Activated T-helper 17 cell treated with anti-CD3 and anti-CD28 coated beads, Interleukin-2, amount 50 U/mL, for 72 hours (primary cell): ENCODE data around the gene CSNK1A1. TPM values are rescaled to one million over a fixed set of nuclear protein-coding genes. Genes with fewer than 3 reads are reported as not detected.
"Not testable (repeated sequence)": the region's sequence is repeated elsewhere in the genome, so short reads cannot be mapped to it uniquely, and the experiment has no call there.

Source experiments
- ATAC-seq: fragments of 150-1000 bp; cut with Tn5 transposase; replicated peaks from 2 replicates; pipeline ENCODE4 v1.10.0; 2021; ENCODE audit warnings: mild to moderate bottlenecking, moderate library complexity
- H3K27ac Mint-ChIP-seq: one replicate; pipeline ENCODE4 v1.8.0; 2022; ENCODE audit warnings: mixed read lengths
- H3K27me3 Mint-ChIP-seq: one replicate; pipeline ENCODE4 v1.8.0; 2022; ENCODE audit warnings: mixed read lengths
- H3K36me3 Mint-ChIP-seq: one replicate; pipeline ENCODE4 v1.8.0; 2022; ENCODE audit warnings: low read depth, mild to moderate bottlenecking, mixed read lengths
- H3K4me1 Mint-ChIP-seq: one replicate; pipeline ENCODE4 v1.8.0; 2022; ENCODE audit warnings: mixed read lengths
- H3K4me3 Mint-ChIP-seq: one replicate; pipeline ENCODE4 v1.8.0; 2022; ENCODE audit warnings: mild to moderate bottlenecking, mixed read lengths
- H3K9me3 Mint-ChIP-seq: one replicate; pipeline ENCODE4 v1.8.0; 2022; ENCODE audit warnings: mixed read lengths
- total RNA-seq, 2 donors: library from RNA; stranded (reverse); gene quantifications; one replicate each; pipeline ENCODE4 v1.2.3, GENCODE V29; 2022

Gene CSNK1A1
- total RNA-seq, 2 donors from 2014 or later: 167 to 175 TPM

GRCh38 chr5:149478761-149479160, 72.5 kb downstream of the CSNK1A1 start:
- H3K36me3 Mint-ChIP-seq: no peaks in the 10 kb centered on the region
- H3K4me1 Mint-ChIP-seq: no peaks in the 10 kb centered on the region
- H3K27ac Mint-ChIP-seq: no peak overlapping the region
- H3K27me3 Mint-ChIP-seq: peaks cover 6% of the 10 kb centered on the region
- H3K9me3 Mint-ChIP-seq: no peaks in the 10 kb centered on the region
- no peak for ATAC-seq
- no peak overlapping the region for H3K4me3 Mint-ChIP-seq

- H3K27me3 Mint-ChIP-seq: no peaks in the 10 kb centered on the region
- H3K27ac Mint-ChIP-seq: no peak overlapping the region
- no peaks in the 10 kb centered on the region for H3K4me1 Mint-ChIP-seq
- ATAC-seq: no peak
- H3K9me3 Mint-ChIP-seq: no peaks in the 10 kb centered on the region
- H3K36me3 Mint-ChIP-seq: no peaks in the 10 kb centered on the region
- no peak overlapping the region for H3K4me3 Mint-ChIP-seq
Measured at GRCh38 chr5:149475777-149476176, 75.5 kb downstream of the CSNK1A1 start.

DNA sequence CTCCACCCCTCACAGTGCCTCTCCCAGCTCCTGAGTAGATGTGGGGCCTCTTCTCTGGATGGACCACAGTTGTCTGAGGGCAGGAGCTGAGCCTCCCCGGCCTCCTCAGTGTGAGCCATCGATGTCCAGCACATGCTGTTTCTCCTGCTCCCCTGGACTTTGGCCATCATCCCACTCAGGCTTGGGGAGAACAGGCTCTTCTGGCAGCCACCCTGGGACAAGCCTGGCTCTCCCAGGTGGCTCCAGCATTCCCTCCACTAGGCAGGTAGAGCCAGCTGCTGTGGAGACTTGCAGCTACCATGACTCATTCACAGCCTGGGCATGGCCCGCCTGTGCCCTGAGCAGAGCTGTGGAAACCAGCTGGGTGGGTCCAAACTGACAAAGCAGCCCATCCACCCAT, 77.0 kb downstream of the CSNK1A1 start:
- no peaks in the 10 kb centered on the region for H3K9me3 Mint-ChIP-seq
- no peak overlapping the region for H3K4me3 Mint-ChIP-seq
- no peaks in the 10 kb centered on the region for H3K27me3 Mint-ChIP-seq
- H3K4me1 Mint-ChIP-seq: no peaks in the 10 kb centered on the region
- no peaks in the 10 kb centered on the region for H3K36me3 Mint-ChIP-seq
- H3K27ac Mint-ChIP-seq: no peak overlapping the region
- ATAC-seq: no peak

DNA sequence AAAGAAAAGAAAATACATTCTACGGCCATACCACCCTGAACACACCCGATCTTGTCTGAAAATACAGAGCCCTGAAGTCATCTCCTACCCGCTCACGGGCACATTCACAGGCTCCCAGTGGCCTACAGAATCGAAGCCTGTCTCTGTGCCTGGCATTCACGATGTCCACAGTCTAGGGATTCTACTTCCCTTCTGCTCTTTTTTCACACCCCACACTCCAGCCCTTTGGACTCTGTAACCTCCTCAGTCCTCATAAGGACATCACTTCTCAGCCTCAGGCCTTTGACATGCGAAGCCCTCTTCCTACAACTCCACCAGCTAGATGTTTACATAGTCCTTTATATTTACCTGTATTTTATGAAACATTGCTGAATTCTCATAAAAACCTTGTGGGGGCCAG, 77.8 kb downstream of the CSNK1A1 start:
- Mint-ChIP-seq H3K27me3 (no peaks in the 10 kb centered on the region), H3K36me3 (no peaks in the 10 kb centered on the region), H3K27ac (no peak overlapping the region), H3K4me3 (no peak overlapping the region), H3K4me1 (no peaks in the 10 kb centered on the region), H3K9me3 (no peaks in the 10 kb centered on the region)
- ATAC-seq: no peak

- no peak overlapping the region for H3K4me3 Mint-ChIP-seq
- ATAC-seq: no peak
- H3K9me3 Mint-ChIP-seq: no peaks in the 10 kb centered on the region
- no peak overlapping the region for H3K27ac Mint-ChIP-seq
- H3K4me1 Mint-ChIP-seq: no peaks in the 10 kb centered on the region
- no peaks in the 10 kb centered on the region for H3K36me3 Mint-ChIP-seq
- peaks cover 4% of the 10 kb centered on the region for H3K27me3 Mint-ChIP-seq
Measured at GRCh38 chr5:149472399-149472798, 78.8 kb downstream of the CSNK1A1 start.

DNA sequence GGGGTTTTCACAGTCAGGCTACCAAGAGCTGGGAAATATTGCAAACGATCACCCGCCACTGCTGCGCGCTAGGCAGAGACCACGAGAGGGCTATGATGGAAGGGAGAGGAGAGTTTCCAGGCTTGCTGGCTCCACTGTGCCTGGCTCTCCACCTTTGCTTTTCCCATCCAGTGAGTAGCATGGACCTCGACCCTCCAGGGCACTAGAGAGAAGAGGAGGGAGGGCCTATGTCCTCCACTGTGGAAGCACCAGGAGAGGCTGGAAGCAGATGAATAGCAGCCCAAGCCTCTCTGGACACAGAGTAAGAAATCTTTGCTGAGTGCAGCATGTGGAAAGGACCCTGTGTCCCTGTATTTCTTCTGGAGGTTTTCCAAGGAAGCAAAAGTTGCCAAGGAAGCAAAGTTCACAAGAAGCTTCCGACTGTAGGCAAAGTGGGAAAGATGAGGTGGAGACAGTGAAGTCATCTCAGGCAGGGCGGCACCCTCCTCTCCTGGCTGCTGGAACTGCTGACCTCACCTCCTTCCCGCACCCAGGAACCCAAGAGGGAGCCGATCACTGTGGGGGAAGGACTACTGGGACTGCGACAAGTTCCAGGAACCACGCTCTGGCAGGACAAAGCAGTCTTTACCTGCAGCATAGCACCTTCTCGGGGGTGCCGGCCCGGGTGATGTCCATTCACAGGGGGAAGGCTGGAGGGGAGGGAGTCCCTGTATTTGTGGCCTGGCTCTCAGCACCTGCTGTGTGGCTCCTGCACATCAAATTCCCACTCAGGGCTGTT, 79.6 kb downstream of the CSNK1A1 start:
- H3K4me1 Mint-ChIP-seq: no peaks in the 10 kb centered on the region
- H3K36me3 Mint-ChIP-seq: no peaks in the 10 kb centered on the region
- no peak overlapping the region for H3K27ac Mint-ChIP-seq
- ATAC-seq: no peak
- no peak overlapping the region for H3K4me3 Mint-ChIP-seq
- H3K9me3 Mint-ChIP-seq: no peaks in the 10 kb centered on the region
- H3K27me3 Mint-ChIP-seq: peaks cover 8% of the 10 kb centered on the region

GRCh38 chr5:149470942-149471341, 80.3 kb downstream of the CSNK1A1 start:
- Mint-ChIP-seq H3K27ac (no peak overlapping the region), H3K9me3 (no peaks in the 10 kb centered on the region), H3K27me3 (peaks cover 8% of the 10 kb centered on the region), H3K4me1 (no peaks in the 10 kb centered on the region), H3K4me3 (no peak overlapping the region), H3K36me3 (no peaks in the 10 kb centered on the region)
- ATAC-seq: no peak

DNA sequence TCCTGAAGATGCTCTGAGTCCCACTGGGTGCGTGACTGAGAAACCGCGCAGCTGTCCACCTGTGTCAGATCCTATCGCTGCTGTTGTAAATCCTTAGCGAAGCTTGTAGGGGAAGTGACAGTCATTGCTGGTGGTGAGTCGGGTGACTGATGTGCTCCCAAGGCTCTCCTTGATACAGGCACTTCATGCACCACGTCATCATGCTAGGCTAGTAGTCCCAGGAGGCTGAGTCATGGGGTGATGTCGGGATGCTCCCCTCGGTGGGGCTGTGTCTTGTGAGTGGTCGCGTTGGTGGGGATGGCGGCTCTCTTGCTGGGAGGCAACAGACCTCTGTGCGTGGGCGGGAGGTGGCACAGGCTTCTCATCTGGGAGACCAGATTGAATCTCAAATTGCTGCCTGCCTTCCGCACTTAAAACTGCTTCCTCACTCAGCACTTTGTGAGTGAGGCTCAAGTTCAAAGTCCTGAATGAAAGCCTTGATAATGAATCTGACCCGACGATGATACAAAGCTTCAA, 84.7 kb downstream of the CSNK1A1 start:
- H3K27ac Mint-ChIP-seq: no peak overlapping the region
- ATAC-seq: peak; percentile 32
- H3K9me3 Mint-ChIP-seq: no peaks in the 10 kb centered on the region
- no peaks in the 10 kb centered on the region for H3K4me1 Mint-ChIP-seq
- H3K27me3 Mint-ChIP-seq: peaks cover 8% of the 10 kb centered on the region
- H3K4me3 Mint-ChIP-seq: no peak overlapping the region
- H3K36me3 Mint-ChIP-seq: no peaks in the 10 kb centered on the region

GRCh38 chr5:149464796-149465489, 86.3 kb downstream of the CSNK1A1 start:
- no peaks in the 10 kb centered on the region for H3K9me3 Mint-ChIP-seq
- no peak overlapping the region for H3K4me3 Mint-ChIP-seq
- peaks cover 8% of the 10 kb centered on the region for H3K27me3 Mint-ChIP-seq
- H3K36me3 Mint-ChIP-seq: no peaks in the 10 kb centered on the region
- ATAC-seq: no peak
- no peaks in the 10 kb centered on the region for H3K4me1 Mint-ChIP-seq
- no peak overlapping the region for H3K27ac Mint-ChIP-seq

DNA sequence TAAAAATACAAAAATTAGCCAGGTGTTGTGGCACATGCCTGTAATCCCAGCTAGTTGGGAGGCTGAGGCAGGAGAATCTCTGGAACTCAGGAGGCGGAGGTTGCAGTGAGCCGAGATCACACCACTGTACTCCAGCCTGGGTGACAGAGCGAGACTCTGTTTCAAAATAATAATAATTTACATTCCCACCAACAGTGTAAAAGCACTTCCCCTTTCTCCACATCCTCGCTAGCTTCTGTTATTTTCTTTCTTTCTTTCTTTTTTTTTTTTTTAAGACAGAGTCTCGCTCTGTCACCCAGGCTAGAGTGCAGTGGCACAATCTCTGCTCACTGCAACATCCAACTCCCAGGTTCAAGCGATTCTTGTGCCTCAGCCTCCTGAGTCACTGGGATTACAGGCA, 89.3 kb downstream of the CSNK1A1 start:
- not testable (repeated sequence) for H3K27me3 Mint-ChIP-seq, ATAC-seq, H3K9me3 Mint-ChIP-seq, H3K27ac Mint-ChIP-seq, H3K36me3 Mint-ChIP-seq, H3K4me1 Mint-ChIP-seq, H3K4me3 Mint-ChIP-seq

DNA sequence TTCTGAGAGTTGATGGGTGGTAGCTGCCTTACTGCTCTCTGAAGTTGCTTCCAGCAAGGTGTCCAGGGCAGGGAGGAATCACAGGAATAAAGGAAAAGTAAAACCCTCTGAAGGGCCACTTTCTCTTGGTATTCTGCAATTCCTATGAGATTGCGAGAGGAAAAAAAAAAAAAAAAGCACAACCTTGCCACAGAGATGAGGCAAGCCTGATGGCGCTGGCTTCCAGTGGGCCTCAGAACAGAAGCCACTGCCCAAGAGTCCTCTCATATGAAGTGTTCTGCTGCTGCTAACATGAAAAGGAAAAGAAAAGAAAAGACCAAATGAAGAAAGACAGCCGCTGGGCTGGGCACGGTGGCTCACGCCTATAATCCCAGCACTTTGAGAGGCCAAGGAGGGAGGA, 91.3 kb downstream of the CSNK1A1 start:
- no peak overlapping the region for H3K4me3 Mint-ChIP-seq
- no peaks in the 10 kb centered on the region for H3K9me3 Mint-ChIP-seq
- no peaks in the 10 kb centered on the region for H3K27me3 Mint-ChIP-seq
- no peaks in the 10 kb centered on the region for H3K4me1 Mint-ChIP-seq
- H3K36me3 Mint-ChIP-seq: no peaks in the 10 kb centered on the region
- ATAC-seq: no peak
- no peak overlapping the region for H3K27ac Mint-ChIP-seq

DNA sequence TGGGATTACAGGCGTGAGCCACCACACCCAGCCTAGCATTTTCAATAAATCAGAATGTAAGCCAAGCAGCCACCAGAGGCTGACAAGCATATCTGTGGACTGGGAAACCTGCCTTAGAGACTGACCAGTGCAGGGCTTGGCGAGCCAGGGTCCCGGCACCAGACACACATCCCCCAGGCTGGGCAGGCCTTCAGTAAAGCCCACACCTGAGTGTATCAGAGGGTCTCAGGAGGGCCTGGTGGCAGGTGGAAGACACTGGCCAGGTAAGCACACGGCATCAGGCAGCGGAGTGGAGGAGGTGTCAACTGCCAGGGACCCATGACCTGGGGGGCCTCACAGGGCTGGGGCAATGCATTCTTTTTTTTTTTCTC, 93.9 kb downstream of the CSNK1A1 start:
- no peak for ATAC-seq
- no peak overlapping the region for H3K4me3 Mint-ChIP-seq
- H3K27ac Mint-ChIP-seq: peak overlapping the region; percentile 20
- no peaks in the 10 kb centered on the region for H3K9me3 Mint-ChIP-seq
- no peaks in the 10 kb centered on the region for H3K27me3 Mint-ChIP-seq
- H3K4me1 Mint-ChIP-seq: no peaks in the 10 kb centered on the region
- H3K36me3 Mint-ChIP-seq: no peaks in the 10 kb centered on the region

DNA sequence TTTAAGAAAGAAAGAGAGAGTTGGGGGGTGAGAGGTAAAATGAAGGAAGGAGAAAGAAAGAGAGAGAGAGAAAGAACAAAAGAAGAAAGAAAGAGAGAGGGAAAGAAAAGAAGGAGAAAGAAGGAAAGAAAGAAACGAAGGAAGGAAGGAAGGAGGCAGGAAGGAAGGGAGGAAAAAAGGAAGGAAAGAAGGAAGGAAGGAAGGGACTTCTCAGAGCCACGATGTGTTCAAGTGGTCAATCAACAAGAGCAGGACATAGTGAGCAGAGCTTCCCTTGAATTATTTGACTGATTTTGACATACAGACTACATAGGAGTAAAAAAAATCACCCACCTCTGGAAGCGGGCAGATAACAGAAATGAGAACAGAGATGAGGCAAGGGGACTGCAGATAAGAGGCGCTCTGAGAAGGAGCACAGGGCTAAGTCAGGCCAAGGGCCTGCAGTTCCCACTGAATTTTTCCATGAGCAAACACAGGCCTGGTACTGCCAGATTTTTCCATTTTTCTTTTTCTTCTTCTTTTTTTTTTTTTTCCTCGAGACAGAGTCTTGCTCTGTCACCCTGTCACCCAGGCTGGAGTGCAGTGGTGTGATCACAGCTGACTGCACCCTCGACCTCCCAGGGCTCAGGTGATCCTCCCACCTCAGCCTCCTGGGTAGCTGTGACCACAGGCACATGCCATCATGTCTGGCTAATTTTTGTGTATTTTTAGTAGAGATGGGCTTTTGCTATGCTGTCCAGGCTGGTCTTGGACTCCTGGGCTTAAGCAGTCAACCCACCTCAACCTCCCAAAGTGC, 94.4 kb downstream of the CSNK1A1 start:
- H3K4me1 Mint-ChIP-seq: peaks cover 4% of the 10 kb centered on the region
- peak overlapping the region; percentile 20 for H3K27ac Mint-ChIP-seq
- H3K4me3 Mint-ChIP-seq: no peak overlapping the region
- ATAC-seq: no peak
- no peaks in the 10 kb centered on the region for H3K9me3 Mint-ChIP-seq
- H3K36me3 Mint-ChIP-seq: no peaks in the 10 kb centered on the region
- H3K27me3 Mint-ChIP-seq: no peaks in the 10 kb centered on the region

- peaks cover 4% of the 10 kb centered on the region for H3K4me1 Mint-ChIP-seq
- no peaks in the 10 kb centered on the region for H3K27me3 Mint-ChIP-seq
- no peak overlapping the region for H3K4me3 Mint-ChIP-seq
- no peaks in the 10 kb centered on the region for H3K9me3 Mint-ChIP-seq
- ATAC-seq: no peak
- H3K36me3 Mint-ChIP-seq: no peaks in the 10 kb centered on the region
- H3K27ac Mint-ChIP-seq: peak overlapping the region; percentile 20
Measured at GRCh38 chr5:149455889-149456409, 95.3 kb downstream of the CSNK1A1 start.
